GM10266 (cell line): ENCODE measurements around the gene SECISBP2.

ENCODE experiments used
- DNase-seq: peaks from one replicate; pipeline ENCODE4 v3.0.0; 2012; ENCODE audit errors: extremely low spot score
- CTCF ChIP-seq: IDR thresholded peaks from 2 replicates; pipeline ENCODE4 v1.5.1; 2012; ENCODE audit warnings: mild to moderate bottlenecking, low read depth; ENCODE audit not compliant: control insufficient read depth, insufficient read depth; ENCODE audit errors: missing control alignments

Gene SECISBP2

GRCh38 chr9:89361816-89362646, 43.7 kb downstream of the SECISBP2 start:
- DNase-seq: no peak
- no peak for TF ChIP-seq CTCF

GRCh38 chr9:89362647-89363310, 44.5 kb downstream of the SECISBP2 start:
- no peak for TF ChIP-seq CTCF

GRCh38 chr9:89363311-89363670, 45.0 kb downstream of the SECISBP2 start:
- no peak for TF ChIP-seq CTCF
- DNase-seq: no peak

More at GRCh38 chr9:89362647-89363310, 44.5 kb downstream of the SECISBP2 start:
- DNase-seq: no peak

GRCh38 chr9:89363921-89364665, 45.8 kb downstream of the SECISBP2 start:
- DNase-seq: no peak
- no peak for TF ChIP-seq CTCF

- TF ChIP-seq CTCF: no peak
- DNase-seq: no peak
Observed at GRCh38 chr9:89364666-89365531, 46.6 kb downstream of the SECISBP2 start.

GRCh38 chr9:89365532-89365912, 47.2 kb downstream of the SECISBP2 start:
- TF ChIP-seq CTCF: no peak
- DNase-seq: no peak
